Anterior cingulate cortex (tissue), 58 donors: ENCODE results near the gene ZMYND12.

Experiments
- DNase-seq, 58 donors: peaks; one replicate each; lab custom pipeline; 2025; lab: John Stamatoyannopoulos, UW

The ZMYND12 gene

GRCh38 chr1:42399315-42400100 is 56.3 kb downstream of the ZMYND12 start:
- DNase-seq = no peak

GRCh38 chr1:42392967-42393848 is 62.6 kb downstream of the ZMYND12 start:
- no peak for DNase-seq

GRCh38 chr1:42392255-42392654 is 63.6 kb downstream of the ZMYND12 start:
- no peak for DNase-seq

GRCh38 chr1:42386051-42386450 is 69.8 kb downstream of the ZMYND12 start:
- DNase-seq = no peak

- no peak for DNase-seq
Measured at GRCh38 chr1:42385283-42385682, 70.5 kb downstream of the ZMYND12 start.

- no peak for DNase-seq
Measured at GRCh38 chr1:42381280-42381673, 74.5 kb downstream of the ZMYND12 start.

- DNase-seq = peak in 55 of 58 donors; percentile 7 to 81 (median 47)
Measured at GRCh38 chr1:42380586-42381279, 75.1 kb downstream of the ZMYND12 start, which contains the start of gene RIMKLA. Gene RIMKLA, plus strand, starts transcription at chr1:42380792. Its CDS starts 143 bp downstream, at chr1:42380935.
